Measurements from ENCODE around the gene CYLD. TPM values are rescaled to one million over a fixed set of nuclear protein-coding genes. Genes with fewer than 3 reads are reported as not detected.

The CYLD gene
- total and polyA plus RNA-seq, 2 experiments from 2014 or later, result 6.9 to 30.9 TPM

GRCh38 chr16:50819706-50820105 is 77.8 kb downstream of the CYLD start:
- ATAC-seq (no peak), DNase-seq (ENCODE audit: low spot score) (no peak)
- Histone ChIP-seq H3K36me3 (ENCODE audit: insufficient read depth) (no peaks in the 10 kb centered on the region), H3K4me2 (no peak overlapping the region), H3K27ac (ENCODE audit: low read depth) (no peak overlapping the region), H3K9me2 (ENCODE audit: insufficient read depth) (no peaks in the 10 kb centered on the region), H2AFZ (no peak overlapping the region), H3K27me3 (ENCODE audit: insufficient read depth) (no peaks in the 10 kb centered on the region), H4K20me1 (replicated peaks; ENCODE audit: insufficient read depth) (no peaks in the 10 kb centered on the region), H3K79me2 (replicated peaks; ENCODE audit: insufficient read depth) (no peaks in the 10 kb centered on the region), H3F3A (replicated peaks; ENCODE audit: low read depth) (no peaks in the 10 kb centered on the region), H3K4me3 (no peak overlapping the region), H3K4me1 (ENCODE audit: insufficient read depth) (no peaks in the 10 kb centered on the region)
- no peak overlapping the region for H3K27ac Mint-ChIP-seq
- H3K4me1 Mint-ChIP-seq, result peaks cover 3% of the 10 kb centered on the region; the same call in 2 of the 3 replicates
- H3K4me3 Mint-ChIP-seq, result no peak overlapping the region
- no peaks in the 10 kb centered on the region for H3K36me3 Mint-ChIP-seq (ENCODE audit: low read depth)
- peaks cover 8% of the 10 kb centered on the region for H3K27me3 Mint-ChIP-seq (ENCODE audit: insufficient read depth, low read depth, poor library complexity)
- H3K9me3 Mint-ChIP-seq, result no peaks in the 10 kb centered on the region; the same call in 2 of the 3 replicates
- no peak for TF ChIP-seq EZH2 (IDR thresholded peaks at IDR 0.05; ENCODE audit: low read depth, unreplicated experiment)
- no peak for TF ChIP-seq REST (IDR thresholded peaks at IDR 0.05; ENCODE audit: unreplicated experiment)

- no peaks in the 10 kb centered on the region for H4K20me1 ChIP-seq (replicated peaks; ENCODE audit: insufficient read depth)
- H3K4me1 Mint-ChIP-seq, result peaks cover 3% of the 10 kb centered on the region; the same call in 2 of the 3 replicates
- TF ChIP-seq ZNF331 (CRISPR knock-in tag; IDR thresholded peaks at IDR 0.05; ENCODE audit: low read depth), result no peak
- no peak for TF ChIP-seq EZH2 (IDR thresholded peaks at IDR 0.05; ENCODE audit: low read depth, unreplicated experiment)
- no peak for TF ChIP-seq JUNB (IDR thresholded peaks at IDR 0.05; ENCODE audit: unreplicated experiment)
- TF ChIP-seq ETS1 (IDR thresholded peaks at IDR 0.05), result no peak
- TF ChIP-seq ZNF114 (CRISPR knock-in tag; IDR thresholded peaks at IDR 0.05), result no peak
- no peak for TF ChIP-seq NANOG (IDR thresholded peaks at IDR 0.05; ENCODE audit: borderline replicate concordance)
- no peak for TF ChIP-seq POLR2AphosphoS5 (IDR thresholded peaks at IDR 0.05; ENCODE audit: low read depth)
- no peak for TF ChIP-seq CREB1 (CRISPR knock-in tag; IDR thresholded peaks at IDR 0.05; ENCODE audit: low read depth)
- no peak for TF ChIP-seq EZH2phosphoT487 (IDR thresholded peaks at IDR 0.05; ENCODE audit: unreplicated experiment)
- no peak for TF ChIP-seq REST (IDR thresholded peaks at IDR 0.05; ENCODE audit: unreplicated experiment)
- no peak for TF ChIP-seq CTCF (conservative IDR thresholded peaks at IDR 0.05; ENCODE audit: low read depth in 2 of 2)
- no peak for TF ChIP-seq STAT1 (IDR thresholded peaks at IDR 0.05; ENCODE audit: unreplicated experiment)
Measured at GRCh38 chr16:50820225-50820624, 78.3 kb downstream of the CYLD start.

More at GRCh38 chr16:50820225-50820624, 78.3 kb downstream of the CYLD start:
- H3K9me3 Mint-ChIP-seq, result no peaks in the 10 kb centered on the region; the same call in 2 of the 3 replicates
- H3K27me3 Mint-ChIP-seq (ENCODE audit: insufficient read depth, low read depth, poor library complexity), result peaks cover 10% of the 10 kb centered on the region
- no peak overlapping the region for H3K4me3 Mint-ChIP-seq
- no peak overlapping the region for H2AFZ ChIP-seq
- no peaks in the 10 kb centered on the region for H3K9me2 ChIP-seq (ENCODE audit: insufficient read depth)
- H3K4me2 ChIP-seq, result no peak overlapping the region
- no peak overlapping the region for H3K4me3 ChIP-seq
- H3K27ac Mint-ChIP-seq, result no peak overlapping the region
- H3K79me2 ChIP-seq (replicated peaks; ENCODE audit: insufficient read depth), result no peaks in the 10 kb centered on the region
- no peak overlapping the region for H3K27ac ChIP-seq (ENCODE audit: low read depth)
- H3K36me3 ChIP-seq (ENCODE audit: insufficient read depth), result no peaks in the 10 kb centered on the region
- H3K4me1 ChIP-seq (ENCODE audit: insufficient read depth), result no peaks in the 10 kb centered on the region
- no peaks in the 10 kb centered on the region for H3K27me3 ChIP-seq (ENCODE audit: insufficient read depth)
- ATAC-seq, result no peak
- no peaks in the 10 kb centered on the region for H3F3A ChIP-seq (replicated peaks; ENCODE audit: low read depth)
- H3K36me3 Mint-ChIP-seq (ENCODE audit: low read depth), result no peaks in the 10 kb centered on the region
- no peak for DNase-seq (ENCODE audit: low spot score)

Data from GM23338 (cell line).